SJSA1 (cell line): Measurements from ENCODE around the gene RNF166. TPM values are rescaled to one million over a fixed set of nuclear protein-coding genes. Genes with fewer than 3 reads are reported as not detected.

Experiments used
- DNase-seq, 2 experiments: peaks; one replicate each; pipeline ENCODE4 v3.0.0-alpha.2; 2015 to 2020; ENCODE audit warnings: low spot score in 2 of 2, low read depth in 1 of 2
- H3K27ac ChIP-seq: fragments of 250-450 bp; sonication (Bioruptor Pico); 2 replicates; pipeline ENCODE4 v1.5.1; 2020; ENCODE audit warnings: mild to moderate bottlenecking, moderate library complexity
- H3K27me3 ChIP-seq: fragments of 250-450 bp; sonication (Bioruptor Pico); replicated peaks from 2 replicates; pipeline ENCODE4 v1.5.1; 2020; ENCODE audit warnings: mild to moderate bottlenecking, moderate library complexity
- H3K36me3 ChIP-seq: fragments of 250-450 bp; sonication (Bioruptor Pico); 2 replicates; pipeline ENCODE4 v1.5.1; 2020; ENCODE audit warnings: mild to moderate bottlenecking
- H3K4me1 ChIP-seq: fragments of 250-450 bp; sonication (Bioruptor Pico); replicated peaks from 2 replicates; pipeline ENCODE4 v1.6.1; 2021; ENCODE audit warnings: mild to moderate bottlenecking
- H3K4me3 ChIP-seq: fragments of 250-450 bp; sonication (Bioruptor Pico); 2 replicates; pipeline ENCODE4 v1.5.1; 2020; ENCODE audit warnings: mild to moderate bottlenecking
- H3K9me3 ChIP-seq: fragments of 250-450 bp; sonication (Bioruptor Pico); replicated peaks from 2 replicates; pipeline ENCODE4 v1.5.1; 2020; ENCODE audit warnings: mild to moderate bottlenecking
- total RNA-seq: library from RNA; depleted of rRNA; stranded (reverse); fragments of >200 nt; shearing (Covaris generic); gene quantifications from 2 replicates; pipeline ENCODE4 v1.2.3, GENCODE V29; 2014

RNF166 gene
- total RNA-seq, 1 experiment from 2014 or later = 32.4 TPM

- H3K4me3 ChIP-seq = no peak overlapping the region
- H3K36me3 ChIP-seq = peaks cover 96% of the 10 kb centered on the region
- H3K9me3 ChIP-seq = no peaks in the 10 kb centered on the region
- no peak for DNase-seq
- no peaks in the 10 kb centered on the region for H3K27me3 ChIP-seq
- H3K4me1 ChIP-seq = 0 out of 2 replicates have a peak, but pooled peaks cover 7% of the 10 kb centered on the region
- no peak overlapping the region for H3K27ac ChIP-seq
These were observed 29.4 kb upstream of the RNF166 start for GRCh38 chr16:88735616-88736015.

GRCh38 chr16:88735121-88735520 lies 28.9 kb upstream of the RNF166 start:
- peaks cover 96% of the 10 kb centered on the region for H3K36me3 ChIP-seq
- H3K4me3 ChIP-seq = no peak overlapping the region
- H3K27me3 ChIP-seq = no peaks in the 10 kb centered on the region
- no peaks in the 10 kb centered on the region for H3K9me3 ChIP-seq
- H3K4me1 ChIP-seq = 0 out of 2 replicates have a peak, but pooled peaks cover 7% of the 10 kb centered on the region
- H3K27ac ChIP-seq = no peak overlapping the region
- no peak for DNase-seq

DNA sequence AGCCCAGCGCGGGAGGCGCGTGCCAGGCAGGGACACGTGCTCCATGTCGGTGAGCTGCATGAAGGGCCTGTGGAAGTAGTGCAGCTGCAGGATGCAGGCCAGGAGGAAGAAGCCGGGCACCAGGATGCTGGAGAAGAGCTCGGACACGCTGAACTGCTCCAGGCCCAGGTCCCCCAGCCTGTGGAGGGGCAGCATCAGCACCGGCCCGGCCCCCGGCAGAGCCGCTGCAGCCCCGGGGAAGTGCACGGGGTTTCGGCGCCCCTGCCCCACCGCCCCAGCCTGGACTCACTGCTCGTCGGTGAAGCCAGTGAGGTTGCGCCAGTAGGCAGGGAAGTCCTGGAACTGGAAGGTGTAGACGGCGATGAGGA lies 28.1 kb upstream of the RNF166 start:
- DNase-seq = no peak
- H3K4me1 ChIP-seq = 0 out of 2 replicates have a peak, but pooled peaks cover 7% of the 10 kb centered on the region
- H3K27ac ChIP-seq = no peak overlapping the region
- H3K27me3 ChIP-seq = no peaks in the 10 kb centered on the region
- H3K9me3 ChIP-seq = no peaks in the 10 kb centered on the region
- H3K36me3 ChIP-seq = peaks cover 92% of the 10 kb centered on the region
- no peak overlapping the region for H3K4me3 ChIP-seq

DNA sequence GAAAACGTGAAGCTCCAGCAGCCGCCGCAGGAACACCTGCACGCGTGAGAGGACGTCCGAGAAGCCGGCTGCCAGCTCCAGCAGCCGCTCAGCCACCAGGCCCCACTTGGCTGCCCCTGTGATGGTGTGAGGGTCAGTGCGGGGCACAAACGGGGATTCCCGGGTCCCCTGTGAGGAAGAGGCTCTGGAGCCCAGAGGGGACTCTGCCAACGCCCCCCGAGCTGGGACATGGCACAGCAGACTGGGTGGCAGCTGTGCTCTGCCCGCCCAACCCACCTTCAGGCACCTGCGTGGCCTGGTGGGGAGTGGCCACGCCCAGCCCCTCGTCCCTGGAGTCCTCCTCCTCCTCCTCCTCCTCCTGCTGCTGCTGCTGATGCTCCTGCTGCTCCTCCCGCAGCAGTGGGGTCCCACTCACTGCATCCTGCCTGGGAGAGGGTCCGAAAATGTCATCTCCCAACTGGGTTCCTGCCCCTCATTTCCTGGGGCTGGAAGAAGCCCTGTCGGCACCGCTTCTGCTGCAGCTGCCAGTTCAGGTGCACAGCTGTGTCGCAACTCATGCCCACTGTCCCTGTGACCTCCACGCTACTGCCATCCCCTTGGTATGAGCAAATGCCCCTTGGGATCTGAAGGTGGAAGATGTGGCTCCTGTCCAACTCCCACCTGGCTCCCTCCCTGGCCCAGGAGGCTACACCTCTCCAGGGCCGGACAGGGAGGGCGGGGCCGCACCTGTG lies 27.6 kb upstream of the RNF166 start:
- Histone ChIP-seq H3K27ac (no peak overlapping the region), H3K27me3 (no peaks in the 10 kb centered on the region), H3K4me3 (no peak overlapping the region), H3K9me3 (no peaks in the 10 kb centered on the region), H3K36me3 (peaks cover 86% of the 10 kb centered on the region), H3K4me1 (0 out of 2 replicates have a peak, but pooled peaks cover 7% of the 10 kb centered on the region)
- DNase-seq = no peak

DNA sequence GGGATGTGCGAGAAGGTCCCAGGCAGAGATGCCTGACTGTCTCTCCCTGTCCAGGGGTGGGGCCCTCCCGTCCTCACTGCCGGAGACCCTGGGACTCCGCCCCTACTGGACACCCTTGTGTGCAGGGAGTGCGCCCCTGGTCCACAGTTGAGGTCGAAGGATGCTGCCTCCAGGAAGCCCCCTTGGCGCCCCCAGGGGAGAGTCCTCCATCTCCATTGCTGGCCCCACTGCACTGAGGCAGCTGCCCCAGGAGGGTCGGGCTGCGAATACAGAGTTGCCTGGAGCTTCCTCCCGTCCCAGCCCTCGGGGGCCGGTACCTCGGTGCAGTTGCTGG lies 26.7 kb upstream of the RNF166 start:
- Histone ChIP-seq H3K9me3 (no peaks in the 10 kb centered on the region), H3K36me3 (peaks cover 79% of the 10 kb centered on the region), H3K27me3 (no peaks in the 10 kb centered on the region), H3K4me1 (0 out of 2 replicates have a peak, but pooled peaks cover 7% of the 10 kb centered on the region), H3K4me3 (no peak overlapping the region), H3K27ac (no peak overlapping the region)
- no peak for DNase-seq

GRCh38 chr16:88732172-88732960 lies 26.2 kb upstream of the RNF166 start:
- DNase-seq = no peak
- H3K4me3 ChIP-seq = no peak overlapping the region
- no peaks in the 10 kb centered on the region for H3K27me3 ChIP-seq
- H3K9me3 ChIP-seq = no peaks in the 10 kb centered on the region
- 0 out of 2 replicates have a peak, but pooled peaks cover 3% of the 10 kb centered on the region for H3K4me1 ChIP-seq
- H3K36me3 ChIP-seq = peaks cover 79% of the 10 kb centered on the region
- no peak overlapping the region for H3K27ac ChIP-seq

DNA sequence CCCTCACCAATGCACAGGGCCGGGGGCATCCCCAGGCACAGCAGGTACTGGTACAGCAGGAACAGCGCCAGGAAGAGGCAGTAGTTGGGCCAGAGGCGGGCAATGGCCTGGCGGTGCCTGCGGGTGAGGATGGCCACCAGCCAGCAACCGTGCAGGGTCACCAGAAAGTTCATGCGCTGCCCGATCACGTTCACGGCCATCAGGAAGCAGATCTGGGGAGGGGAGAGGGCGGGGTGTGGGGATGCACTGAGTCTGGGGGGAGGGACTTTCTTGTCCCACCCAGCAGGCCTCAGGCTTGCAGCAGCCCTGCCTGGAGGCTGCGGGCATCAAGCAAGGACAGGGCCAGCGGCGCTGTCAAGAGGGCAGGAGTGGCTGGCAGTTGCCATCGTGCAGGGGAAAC lies 25.5 kb upstream of the RNF166 start:
- Histone ChIP-seq H3K4me3 (no peak overlapping the region), H3K9me3 (no peaks in the 10 kb centered on the region), H3K36me3 (peaks cover 79% of the 10 kb centered on the region), H3K4me1 (0 out of 2 replicates have a peak, but pooled peaks cover 3% of the 10 kb centered on the region), H3K27me3 (no peaks in the 10 kb centered on the region), H3K27ac (no peak overlapping the region)
- no peak for DNase-seq

DNA sequence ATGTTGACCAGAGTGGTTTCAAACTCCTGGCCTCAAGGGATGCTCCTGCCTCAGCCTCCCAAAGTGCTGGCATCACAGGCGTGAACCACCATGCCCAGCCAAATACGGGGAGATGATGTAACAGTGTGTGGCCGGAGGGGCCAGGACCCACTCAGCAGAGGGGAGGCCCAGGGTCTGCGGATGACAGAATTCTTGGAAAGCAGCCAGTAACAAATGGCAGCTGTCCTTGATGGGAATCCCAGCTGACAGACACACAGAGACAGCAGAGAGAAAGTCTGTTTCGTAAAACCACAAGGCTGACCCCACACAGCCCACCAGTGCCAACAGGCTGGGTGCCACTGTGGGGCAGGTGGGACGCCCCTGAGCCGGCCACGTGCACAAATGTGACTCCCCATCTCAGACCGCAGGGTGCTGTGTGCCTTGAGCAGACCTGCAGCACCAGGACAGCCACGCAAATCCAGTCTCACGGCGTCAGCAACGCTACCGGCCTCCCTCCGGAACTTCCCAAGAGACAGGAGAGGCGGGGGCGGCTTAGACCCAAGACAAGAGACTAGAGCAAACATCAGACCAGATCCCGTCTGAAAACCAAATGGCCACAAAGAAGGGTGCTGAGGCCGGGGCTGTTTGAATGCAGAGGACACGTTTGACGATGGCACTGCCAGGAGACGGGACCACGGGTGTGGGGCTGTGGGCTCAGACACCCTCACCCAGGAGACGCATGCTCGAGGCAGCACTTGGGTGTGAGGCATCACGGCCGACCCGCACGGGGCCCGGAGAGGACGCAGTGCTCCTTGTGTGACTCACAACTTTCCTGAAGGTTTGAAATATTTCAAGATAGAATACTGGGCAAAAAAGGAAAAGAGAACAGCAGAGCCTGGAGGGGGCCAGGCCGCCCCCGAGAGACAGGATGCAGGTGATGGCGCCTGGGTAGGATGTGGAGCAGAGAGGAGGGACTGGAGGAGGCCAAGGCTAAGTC lies 24.7 kb upstream of the RNF166 start:
- H3K27ac ChIP-seq = no peak overlapping the region
- no peak for DNase-seq
- H3K4me3 ChIP-seq = no peak overlapping the region
- no peaks in the 10 kb centered on the region for H3K9me3 ChIP-seq
- 0 out of 2 replicates have a peak, but pooled peaks cover 3% of the 10 kb centered on the region for H3K4me1 ChIP-seq
- peaks cover 82% of the 10 kb centered on the region for H3K36me3 ChIP-seq
- H3K27me3 ChIP-seq = no peaks in the 10 kb centered on the region

GRCh38 chr16:88727871-88728270 lies 21.7 kb upstream of the RNF166 start:
- Histone ChIP-seq H3K4me3 (no peak overlapping the region), H3K4me1 (no peaks in the 10 kb centered on the region), H3K9me3 (no peaks in the 10 kb centered on the region), H3K27ac (no peak overlapping the region), H3K27me3 (no peaks in the 10 kb centered on the region), H3K36me3 (peaks cover 82% of the 10 kb centered on the region)
- no peak for DNase-seq

- Histone ChIP-seq H3K4me1 (no peaks in the 10 kb centered on the region), H3K36me3 (peaks cover 82% of the 10 kb centered on the region), H3K27me3 (no peaks in the 10 kb centered on the region)
These were observed 20.8 kb upstream of the RNF166 start for GRCh38 chr16:88726981-88727380.

GRCh38 chr16:88726408-88726749 lies 20.2 kb upstream of the RNF166 start:
- peaks cover 84% of the 10 kb centered on the region for H3K36me3 ChIP-seq
- H3K27ac ChIP-seq = no peak overlapping the region

More at GRCh38 chr16:88726981-88727380, 20.8 kb upstream of the RNF166 start:
- no peak for DNase-seq
- no peak overlapping the region for H3K27ac ChIP-seq
- H3K4me3 ChIP-seq = no peak overlapping the region
- no peaks in the 10 kb centered on the region for H3K9me3 ChIP-seq

DNA sequence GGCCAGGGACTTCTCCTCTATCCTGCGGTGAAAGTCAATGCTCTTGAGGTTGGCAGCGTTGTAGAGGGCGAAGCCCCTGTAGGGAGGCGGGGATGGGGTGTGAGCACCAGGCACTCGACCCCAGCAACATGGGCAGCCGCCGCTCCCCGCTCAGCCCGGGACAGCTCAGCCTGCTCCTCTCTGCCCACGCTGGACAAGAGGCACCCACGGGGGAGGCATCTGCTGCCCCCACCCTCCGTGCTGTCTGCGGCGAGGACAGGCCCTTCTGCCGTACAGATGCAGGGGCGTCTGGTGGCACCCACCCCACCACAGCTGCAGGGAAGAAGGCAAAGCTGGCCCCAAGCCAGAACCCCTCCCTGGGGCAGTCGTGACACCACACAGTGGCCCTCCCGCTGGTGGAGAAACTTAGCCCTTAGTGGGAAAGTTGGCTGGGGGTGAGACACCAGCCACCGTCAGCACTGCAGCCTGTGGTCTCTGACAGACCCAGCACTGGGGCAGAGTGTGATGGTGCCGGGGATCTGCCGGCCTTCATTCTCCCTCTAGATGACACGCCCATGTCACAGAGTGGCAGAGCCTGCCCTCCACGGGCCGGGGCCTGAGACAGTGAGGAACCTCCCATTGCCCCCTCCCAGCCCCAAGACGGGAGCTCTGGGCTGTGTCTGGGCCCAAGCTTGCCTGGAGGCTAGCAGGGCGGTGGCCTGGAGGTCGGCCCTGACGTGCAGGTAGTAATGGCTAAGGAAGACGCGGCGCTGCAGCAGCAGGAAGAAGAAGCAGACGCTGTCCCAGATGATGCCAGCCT lies 19.6 kb upstream of the RNF166 start:
- Histone ChIP-seq H3K27ac (no peak overlapping the region), H3K4me1 (no peaks in the 10 kb centered on the region), H3K36me3 (peaks cover 84% of the 10 kb centered on the region), H3K27me3 (no peaks in the 10 kb centered on the region), H3K4me3 (no peak overlapping the region), H3K9me3 (no peaks in the 10 kb centered on the region)
- no peak for DNase-seq

More at GRCh38 chr16:88726408-88726749, 20.2 kb upstream of the RNF166 start:
- Histone ChIP-seq H3K27me3 (no peaks in the 10 kb centered on the region), H3K4me1 (no peaks in the 10 kb centered on the region), H3K9me3 (no peaks in the 10 kb centered on the region), H3K4me3 (no peak overlapping the region)
- DNase-seq = no peak
